Skin epidermis (tissue), 12 donors: Measurements from ENCODE around the gene CLCN7.
"Not testable (repeated sequence)": the region's sequence is repeated elsewhere in the genome, so short reads cannot be mapped to it uniquely, and the experiment has no call there.

Experiments used
- H3K27ac ChIP-seq, 21 experiments: fragments of 200-600 bp; sonication (generic) in 11 of 21; one replicate each; pipeline ENCODE4 v1.5.0; 2020; ENCODE audit warnings: mild to moderate bottlenecking in 3 of 21, inconsistent platforms in 2 of 21, moderate library complexity in 2 of 21
- H3K4me3 ChIP-seq, 7 experiments: fragments of 200-600 bp; sonication (generic) in 2 of 7; one replicate each; pipeline ENCODE4 v1.5.0; 2020; ENCODE audit warnings: inconsistent platforms in 2 of 7, mild to moderate bottlenecking in 2 of 7, moderate library complexity in 1 of 7

The CLCN7 gene

GRCh38 chr16:1492082-1492922 is 17.5 kb upstream of the CLCN7 start:
- Histone ChIP-seq H3K4me3 (peak overlapping the region in 6 of 7 experiments; percentile 51 to 90 (median 84)), H3K27ac (peak overlapping the region in 19 of 21 experiments; percentile 86 to 99 (median 94))

GRCh38 chr16:1491327-1491726 is 16.5 kb upstream of the CLCN7 start:
- Histone ChIP-seq H3K4me3 (no peak overlapping the region), H3K27ac (no peak overlapping the region)

- no peak overlapping the region for H3K27ac ChIP-seq
- no peak overlapping the region for H3K4me3 ChIP-seq
Observed at GRCh38 chr16:1489077-1489476, 14.2 kb upstream of the CLCN7 start.

GRCh38 chr16:1488619-1489018 is 13.8 kb upstream of the CLCN7 start, which contains the start of gene PTX4:
PTX4 (minus strand) TSS chr16:1488944; CDS start chr16:1488909, 35 bp downstream.
- Histone ChIP-seq H3K27ac (no peak within 1 kb of the TSS), H3K4me3 (no peak within 1 kb of the TSS)

GRCh38 chr16:1488054-1488601 is 13.3 kb upstream of the CLCN7 start:
- H3K27ac ChIP-seq: no peak overlapping the region

GRCh38 chr16:1487395-1488053 is 12.7 kb upstream of the CLCN7 start:
- Histone ChIP-seq H3K4me3 (no peak overlapping the region), H3K27ac (no peak overlapping the region)

More at GRCh38 chr16:1488054-1488601, 13.3 kb upstream of the CLCN7 start:
- no peak overlapping the region for H3K4me3 ChIP-seq

GRCh38 chr16:1486551-1487390 is 11.9 kb upstream of the CLCN7 start:
- H3K4me3 ChIP-seq: no peak overlapping the region
- H3K27ac ChIP-seq: no peak overlapping the region

GRCh38 chr16:1485847-1486496 is 11.1 kb upstream of the CLCN7 start:
- H3K4me3 ChIP-seq: no peak overlapping the region
- H3K27ac ChIP-seq: no peak overlapping the region

GRCh38 chr16:1481906-1482835 is 7.3 kb upstream of the CLCN7 start:
- Histone ChIP-seq H3K4me3 (no peak overlapping the region), H3K27ac (no peak overlapping the region)

GRCh38 chr16:1478937-1479336 is 4.1 kb upstream of the CLCN7 start:
- not testable (repeated sequence) for H3K27ac ChIP-seq, H3K4me3 ChIP-seq

- Histone ChIP-seq H3K4me3 (no peak overlapping the region), H3K27ac (no peak overlapping the region)
Observed at GRCh38 chr16:1477033-1477432, 2.2 kb upstream of the CLCN7 start.

GRCh38 chr16:1475552-1476114 is 805 bp upstream of the CLCN7 start:
- H3K27ac ChIP-seq: peak overlapping the region in 20 of 21 experiments; percentile 88 to 99 (median 98)
- H3K4me3 ChIP-seq: peak overlapping the region; percentile 68 to 100 (median 96)

- H3K4me3 ChIP-seq: peak overlapping the region; percentile 68 to 100 (median 96)
- peak overlapping the region; percentile 75 to 99 (median 98) for H3K27ac ChIP-seq
Observed at GRCh38 chr16:1474082-1474795, 589 bp downstream of the CLCN7 start.

GRCh38 chr16:1472974-1473373 is 1.9 kb downstream of the CLCN7 start:
- Histone ChIP-seq H3K4me3 (no peak overlapping the region), H3K27ac (peak overlapping the region in 3 of 21 experiments; percentile 8 to 18 (median 16))

- H3K27ac ChIP-seq: peak overlapping the region in 16 of 21 experiments; percentile 8 to 82 (median 70)
- H3K4me3 ChIP-seq: no peak overlapping the region
Observed at GRCh38 chr16:1471569-1472194, 3.1 kb downstream of the CLCN7 start.

- H3K4me3 ChIP-seq: no peak overlapping the region
- peak overlapping the region; percentile 14 to 82 (median 66) for H3K27ac ChIP-seq
Observed at GRCh38 chr16:1470481-1471251, 4.2 kb downstream of the CLCN7 start.
